GM19025 (cell line): ENCODE data around the gene FAM222A.

ENCODE experiments used
- ATAC-seq: cut with Tn5 transposase; IDR thresholded peaks from one replicate; pipeline ENCODE4 v1.9.1; 2021; ENCODE audit warnings: mild to moderate bottlenecking, low read depth, moderate library complexity; ENCODE audit not compliant: unreplicated experiment

Gene FAM222A

GRCh38 chr12:109770104-109770860 lies 56.7 kb downstream of the FAM222A start:
- no peak for ATAC-seq

- ATAC-seq: no peak
Measured at GRCh38 chr12:109770861-109771670, 57.4 kb downstream of the FAM222A start.

- no peak for ATAC-seq
Measured at GRCh38 chr12:109771746-109772621, 58.4 kb downstream of the FAM222A start.

- ATAC-seq: no peak
Measured at GRCh38 chr12:109772622-109773321, 59.1 kb downstream of the FAM222A start.

- ATAC-seq: no peak
Measured at GRCh38 chr12:109773384-109774011, 59.9 kb downstream of the FAM222A start.

- ATAC-seq: no peak
Measured at GRCh38 chr12:109775172-109775881, 61.7 kb downstream of the FAM222A start.

- ATAC-seq: no peak
Measured at GRCh38 chr12:109776624-109777023, 63.0 kb downstream of the FAM222A start.

- ATAC-seq: no peak
Measured at GRCh38 chr12:109777544-109777943, 63.9 kb downstream of the FAM222A start.

GRCh38 chr12:109778684-109779083 lies 65.1 kb downstream of the FAM222A start:
- ATAC-seq: no peak

GRCh38 chr12:109779382-109779781 lies 65.8 kb downstream of the FAM222A start:
- ATAC-seq: no peak

- no peak for ATAC-seq
Measured at GRCh38 chr12:109781668-109782325, 68.2 kb downstream of the FAM222A start.

GRCh38 chr12:109782326-109782703 lies 68.7 kb downstream of the FAM222A start:
- ATAC-seq: no peak

- no peak for ATAC-seq
Measured at GRCh38 chr12:109783135-109783964, 69.7 kb downstream of the FAM222A start.

- ATAC-seq: no peak
Measured at GRCh38 chr12:109783965-109784244, 70.3 kb downstream of the FAM222A start.

- no peak for ATAC-seq
Measured at GRCh38 chr12:109785854-109786253, 72.2 kb downstream of the FAM222A start.

- no peak for ATAC-seq
Measured at GRCh38 chr12:109786799-109787198, 73.2 kb downstream of the FAM222A start.

- ATAC-seq: no peak
Measured at GRCh38 chr12:109789526-109790048, 76.0 kb downstream of the FAM222A start.

GRCh38 chr12:109792992-109793391 lies 79.4 kb downstream of the FAM222A start:
- ATAC-seq: no peak
